SU-DHL-6 (cell line): Measurements from ENCODE around the gene ABLIM1.

Source experiments
- H2AFZ ChIP-seq: fragments of 200-600 bp; sonication (generic); 2 replicates; pipeline ENCODE4 v1.6.1; 2014; ENCODE audit warnings: low read depth, mild to moderate bottlenecking, moderate library complexity, mixed read lengths, antibody characterized with exemption, low read length; ENCODE audit not compliant: severe bottlenecking
- H3F3A ChIP-seq: fragments of 200-600 bp; shearing (Covaris generic); 2 replicates; pipeline ENCODE4 v1.6.0; 2016; ENCODE audit warnings: antibody characterized with exemption, mild to moderate bottlenecking; ENCODE audit not compliant: insufficient read depth
- H3K27ac ChIP-seq: fragments of 200-600 bp; sonication (generic); 2 replicates; pipeline ENCODE4 v1.5.1; 2016; ENCODE audit warnings: low read depth, mild to moderate bottlenecking, low read length, moderate library complexity, mixed read lengths
- H3K27me3 ChIP-seq: fragments of 200-600 bp; sonication (generic), shearing (Covaris generic); 2 replicates; pipeline ENCODE4 v1.6.0; 2014; ENCODE audit warnings: mild to moderate bottlenecking, low read length
- H3K36me3 ChIP-seq: fragments of 200-600 bp; sonication (generic); 2 replicates; pipeline ENCODE4 v1.6.1; 2014; ENCODE audit warnings: mild to moderate bottlenecking, low read length, mixed read lengths
- H3K4me2 ChIP-seq: fragments of 300-600, 200-600 bp; shearing (Covaris generic), sonication (generic); 2 replicates; pipeline ENCODE4 v1.6.0; 2014; ENCODE audit warnings: low read length, low read depth, mild to moderate bottlenecking; ENCODE audit not compliant: poor library complexity, severe bottlenecking
- H3K4me3 ChIP-seq: fragments of 200-600 bp; sonication (generic); 2 replicates; pipeline ENCODE4 v1.5.1; 2014; ENCODE audit warnings: antibody characterized with exemption, low read length, mild to moderate bottlenecking, mixed read lengths; ENCODE audit not compliant: insufficient read depth, poor library complexity, severe bottlenecking
- H3K79me2 ChIP-seq: fragments of 200-600 bp; sonication (generic); 2 replicates; pipeline ENCODE4 v1.6.1; 2014; ENCODE audit warnings: mild to moderate bottlenecking, low read length, moderate library complexity; ENCODE audit not compliant: insufficient read depth
- H3K9ac ChIP-seq: fragments of 200-600 bp; sonication (generic); 2 replicates; pipeline ENCODE4 v1.7.0; 2014; ENCODE audit warnings: mild to moderate bottlenecking, low read length
- H3K9me2 ChIP-seq: fragments of 200-600 bp; sonication (generic); replicated peaks from 2 replicates; pipeline ENCODE4 v1.6.1; 2014; ENCODE audit warnings: low read length; ENCODE audit not compliant: insufficient read depth
- H3K9me3 ChIP-seq: fragments of 200-600 bp; sonication (generic); 2 replicates; pipeline ENCODE4 v1.6.1; 2014; ENCODE audit warnings: low read length, mixed read lengths; ENCODE audit not compliant: insufficient read depth
- H4K20me1 ChIP-seq: fragments of 200-600 bp; sonication (generic); 2 replicates; pipeline ENCODE4 v1.6.1; 2014; ENCODE audit warnings: low read depth, mild to moderate bottlenecking, antibody characterized with exemption, low read length, moderate library complexity, mixed read lengths
- CTCF ChIP-seq: fragments of 200-600 bp; sonication (generic); IDR thresholded peaks from one replicate; pipeline ENCODE4 v1.5.1; 2017; ENCODE audit warnings: antibody characterized with exemption, mild to moderate bottlenecking, low read length, moderate library complexity; ENCODE audit not compliant: insufficient read depth, poor library complexity, severe bottlenecking
- EZH2phosphoT487 ChIP-seq: fragments of 200-600 bp; sonication (generic), shearing (Covaris generic); conservative IDR thresholded peaks from 2 replicates; pipeline ENCODE4 v1.6.1; 2018; ENCODE audit warnings: mild to moderate bottlenecking, antibody characterized with exemption, low read length, moderate library complexity, mixed read lengths

The ABLIM1 gene

GRCh38 chr10:114662646-114663217 lies 4.7 kb upstream of the ABLIM1 start:
- Histone ChIP-seq H3K79me2 (no peaks in the 10 kb centered on the region), H3K27ac (no peak overlapping the region), H3F3A (no peaks in the 10 kb centered on the region), H3K36me3 (no peaks in the 10 kb centered on the region), H3K4me2 (no peak overlapping the region), H3K27me3 (no peaks in the 10 kb centered on the region), H3K9me2 (no peaks in the 10 kb centered on the region), H3K9ac (no peak overlapping the region), H3K4me3 (no peak overlapping the region), H4K20me1 (no peaks in the 10 kb centered on the region), H3K9me3 (no peaks in the 10 kb centered on the region), H2AFZ (no peak overlapping the region)
- TF ChIP-seq EZH2phosphoT487, result no peak
- TF ChIP-seq CTCF, result no peak

GRCh38 chr10:114661212-114661880 lies 3.3 kb upstream of the ABLIM1 start:
- no peak overlapping the region for H3K4me3 ChIP-seq
- H3F3A ChIP-seq, result no peaks in the 10 kb centered on the region
- H3K27ac ChIP-seq, result no peak overlapping the region
- H3K9me2 ChIP-seq, result no peaks in the 10 kb centered on the region
- no peaks in the 10 kb centered on the region for H3K9me3 ChIP-seq
- no peak overlapping the region for H3K4me2 ChIP-seq
- H2AFZ ChIP-seq, result no peak overlapping the region
- H3K9ac ChIP-seq, result no peak overlapping the region
- TF ChIP-seq CTCF (no peak), EZH2phosphoT487 (no peak)
- no peaks in the 10 kb centered on the region for H3K27me3 ChIP-seq
- no peaks in the 10 kb centered on the region for H3K79me2 ChIP-seq
- no peaks in the 10 kb centered on the region for H3K36me3 ChIP-seq
- no peaks in the 10 kb centered on the region for H4K20me1 ChIP-seq

DNA sequence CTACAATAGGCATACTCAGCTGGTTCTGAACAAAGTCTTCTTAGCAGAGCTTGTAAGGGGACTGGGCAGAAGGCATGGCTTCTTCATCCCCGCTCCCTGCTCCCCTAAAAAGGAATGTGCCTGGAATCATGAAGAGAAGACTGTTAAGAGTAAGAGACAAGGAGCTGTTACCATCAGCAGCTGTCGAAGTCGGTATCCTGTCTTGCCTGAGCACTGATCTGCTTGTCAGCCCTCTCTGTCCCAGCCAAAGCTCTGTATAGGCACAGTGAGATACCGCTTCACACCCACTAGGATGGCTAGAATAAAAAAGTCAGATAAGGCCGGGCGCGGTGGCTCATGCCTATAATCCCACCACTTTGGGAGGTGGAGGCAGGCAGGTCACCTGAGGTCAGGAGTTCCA lies 2.4 kb downstream of the ABLIM1 start:
- Histone ChIP-seq H2AFZ (no peak overlapping the region), H3K9me3 (no peaks in the 10 kb centered on the region), H3F3A (no peaks in the 10 kb centered on the region), H3K79me2 (no peaks in the 10 kb centered on the region), H3K27me3 (no peaks in the 10 kb centered on the region), H3K4me2 (no peak overlapping the region), H3K9ac (no peak overlapping the region), H3K27ac (no peak overlapping the region), H3K4me3 (no peak overlapping the region), H3K9me2 (no peaks in the 10 kb centered on the region), H3K36me3 (no peaks in the 10 kb centered on the region), H4K20me1 (no peaks in the 10 kb centered on the region)
- TF ChIP-seq CTCF (no peak), EZH2phosphoT487 (no peak)
